ENCODE results near the gene CRAMP1. TPM values are rescaled to one million over a fixed set of nuclear protein-coding genes. Genes with fewer than 3 reads are reported as not detected.
"Not testable (repeated sequence)": the region's sequence is repeated elsewhere in the genome, so short reads cannot be mapped to it uniquely, and the experiment has no call there.

Gene CRAMP1, protein sequence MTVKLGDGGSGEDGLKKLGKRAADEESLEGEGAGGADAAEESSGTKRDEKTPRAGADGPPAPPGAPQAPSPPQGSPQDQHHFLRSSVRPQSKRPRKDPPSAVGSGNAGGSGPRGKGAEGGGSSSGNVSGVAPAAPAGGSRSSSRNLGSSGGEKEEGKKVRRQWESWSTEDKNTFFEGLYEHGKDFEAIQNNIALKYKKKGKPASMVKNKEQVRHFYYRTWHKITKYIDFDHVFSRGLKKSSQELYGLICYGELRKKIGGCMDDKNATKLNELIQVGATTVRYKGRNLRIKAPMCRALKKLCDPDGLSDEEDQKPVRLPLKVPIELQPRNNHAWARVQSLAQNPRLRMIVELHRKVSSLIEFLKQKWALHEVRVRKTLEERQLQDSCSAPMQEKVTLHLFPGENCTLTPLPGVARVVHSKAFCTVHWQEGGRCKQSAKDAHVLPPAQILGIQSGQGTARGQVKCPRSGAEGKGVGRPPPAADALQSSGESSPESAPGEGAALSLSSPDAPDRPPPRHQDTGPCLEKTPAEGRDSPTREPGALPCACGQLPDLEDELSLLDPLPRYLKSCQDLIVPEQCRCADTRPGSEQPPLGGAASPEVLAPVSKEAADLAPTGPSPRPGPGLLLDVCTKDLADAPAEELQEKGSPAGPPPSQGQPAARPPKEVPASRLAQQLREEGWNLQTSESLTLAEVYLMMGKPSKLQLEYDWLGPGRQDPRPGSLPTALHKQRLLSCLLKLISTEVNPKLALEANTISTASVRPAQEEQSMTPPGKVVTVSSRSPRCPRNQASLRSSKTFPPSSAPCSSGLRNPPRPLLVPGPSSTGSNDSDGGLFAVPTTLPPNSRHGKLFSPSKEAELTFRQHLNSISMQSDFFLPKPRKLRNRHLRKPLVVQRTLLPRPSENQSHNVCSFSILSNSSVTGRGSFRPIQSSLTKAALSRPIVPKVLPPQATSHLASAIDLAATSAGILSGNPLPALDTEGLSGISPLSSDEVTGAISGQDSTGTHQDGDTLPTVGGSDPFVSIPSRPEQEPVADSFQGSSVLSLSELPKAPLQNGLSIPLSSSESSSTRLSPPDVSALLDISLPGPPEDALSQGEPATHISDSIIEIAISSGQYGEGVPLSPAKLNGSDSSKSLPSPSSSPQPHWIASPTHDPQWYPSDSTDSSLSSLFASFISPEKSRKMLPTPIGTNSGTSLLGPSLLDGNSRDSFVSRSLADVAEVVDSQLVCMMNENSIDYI (N-terminal part only)
- 11.3 TPM for total RNA-seq

DNA sequence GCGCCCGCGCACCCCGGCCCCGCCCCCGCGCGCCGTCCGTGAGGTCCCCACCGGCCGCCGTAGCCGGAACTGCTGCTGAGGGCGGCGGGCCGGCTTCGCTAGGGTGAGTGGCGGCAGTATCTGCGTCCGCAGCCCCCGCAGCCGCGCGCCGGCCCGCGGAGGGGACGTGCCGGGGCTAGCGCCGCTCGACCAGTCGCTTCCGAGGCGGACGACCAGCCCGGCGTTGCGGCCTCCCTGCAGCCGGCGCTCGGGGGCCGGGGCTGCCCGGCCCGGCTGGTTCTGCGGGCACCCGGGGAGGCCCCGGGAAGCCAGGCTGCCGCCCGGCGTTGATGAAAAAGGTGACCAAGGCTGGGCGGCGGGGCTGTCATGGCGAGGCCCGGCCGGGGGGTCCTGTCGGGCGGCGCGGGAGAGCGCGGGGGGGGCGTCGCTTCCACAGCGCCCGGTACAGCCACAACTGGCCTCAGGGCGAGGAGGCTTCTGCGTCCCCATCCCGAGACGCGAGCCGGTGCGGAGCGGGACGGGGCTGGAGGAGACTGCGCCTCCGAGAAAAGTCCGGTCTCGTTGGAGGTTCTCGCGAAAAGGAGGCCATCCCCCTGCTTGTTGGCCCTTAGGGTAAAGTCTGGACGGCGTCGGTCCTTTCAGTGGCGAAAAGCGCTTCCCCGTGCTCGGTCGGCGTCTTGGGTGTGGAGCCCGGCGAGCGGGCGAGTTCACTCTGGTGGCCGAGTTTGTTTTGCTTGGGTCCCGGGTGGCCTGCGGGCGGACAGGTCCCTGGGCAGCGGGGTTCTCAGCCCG, at the start of gene CRAMP1:
TSS of gene CRAMP1 (plus strand) at position 41 of the 792 bp plus-strand sequence. CDS start 2,280 bp downstream, outside the sequence.
- DNase-seq, result no peak

DNA sequence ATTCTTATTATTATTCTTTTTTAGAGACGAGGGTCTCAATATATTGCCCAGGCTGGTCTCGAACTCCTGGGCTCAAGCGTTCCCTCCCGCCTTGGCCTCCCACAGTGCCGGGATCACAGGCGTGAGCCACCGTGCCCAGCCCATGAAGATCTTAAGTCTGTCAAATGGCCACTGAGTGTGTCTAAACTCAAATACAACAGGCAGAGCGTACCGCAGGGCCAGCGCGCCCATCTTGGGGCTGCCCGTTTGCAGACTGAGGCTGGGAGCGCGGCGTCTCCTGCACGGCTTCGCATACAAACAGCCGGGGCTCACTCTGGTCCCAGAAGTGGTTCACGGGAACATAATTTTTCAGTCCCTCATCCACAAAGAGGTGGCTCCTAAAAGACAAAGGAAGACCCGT, 48.4 kb upstream of the CRAMP1 start:
- no peak for DNase-seq

DNA sequence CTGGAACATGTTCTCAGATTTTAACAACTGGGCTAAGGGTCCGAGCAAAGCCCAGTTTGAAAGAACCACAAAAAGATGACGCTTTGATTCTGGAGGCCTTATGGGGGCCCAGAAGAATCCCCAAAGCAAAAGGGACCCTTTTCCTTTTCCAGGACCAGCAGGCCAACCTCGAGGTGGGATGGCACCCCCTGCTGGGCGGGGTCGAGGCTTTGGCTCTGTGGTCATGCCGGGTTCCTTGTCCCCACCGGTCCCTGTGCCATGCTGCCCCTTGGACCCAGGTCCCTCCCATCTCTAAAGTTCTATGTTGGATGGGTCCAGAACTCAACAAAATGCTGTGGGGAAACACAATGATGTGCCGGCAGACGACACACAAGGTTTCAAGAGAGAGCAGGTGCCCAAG, 47.8 kb upstream of the CRAMP1 start:
- DNase-seq, result no peak

GRCh38 chr16:1565083-1565805, 46.9 kb upstream of the CRAMP1 start:
- no peak for DNase-seq

DNA sequence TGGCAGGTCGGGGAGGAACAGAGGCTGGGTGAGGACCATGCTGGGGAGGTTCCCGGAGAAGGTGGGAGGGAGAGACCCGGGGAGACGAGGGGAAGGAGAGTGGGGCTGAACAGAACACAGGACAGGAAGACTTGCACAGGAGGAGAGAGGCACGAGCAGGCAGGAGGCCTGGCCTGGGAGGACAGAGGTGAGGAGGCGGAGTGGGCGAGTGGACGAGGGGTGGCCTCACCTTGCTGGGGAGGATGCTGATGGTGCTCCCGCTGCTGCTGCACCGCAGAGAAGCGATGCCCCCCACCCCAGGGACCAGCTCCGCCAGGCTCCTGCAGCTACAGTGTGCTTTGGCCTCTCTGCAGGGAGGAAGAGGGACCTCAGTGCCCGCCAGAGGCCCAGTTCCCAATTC, 44.2 kb upstream of the CRAMP1 start:
- DNase-seq, result no peak

- no peak for DNase-seq
Measured at GRCh38 chr16:1571012-1571671, 41.0 kb upstream of the CRAMP1 start.

- no peak for DNase-seq
Measured at GRCh38 chr16:1572673-1573072, 39.5 kb upstream of the CRAMP1 start.

DNA sequence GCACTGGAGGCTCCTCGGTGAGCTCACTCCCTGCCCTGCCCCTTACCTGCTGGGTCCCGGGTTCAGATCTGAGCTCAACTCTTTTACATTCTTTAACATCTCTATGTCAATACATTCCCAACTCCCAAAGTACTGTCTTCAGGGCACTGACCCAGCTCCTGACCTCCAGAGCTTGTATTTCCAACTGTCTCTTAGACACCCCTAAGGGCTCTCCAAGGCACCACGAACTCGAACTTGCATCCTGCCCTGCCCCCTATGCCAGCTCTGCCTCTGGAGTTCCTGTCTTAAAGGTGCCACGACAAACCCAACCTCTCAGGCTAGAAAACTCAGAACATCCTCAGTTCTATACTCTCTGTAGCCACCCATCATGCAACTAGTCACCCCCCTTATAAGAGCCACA, 38.9 kb upstream of the CRAMP1 start:
- no peak for DNase-seq

DNA sequence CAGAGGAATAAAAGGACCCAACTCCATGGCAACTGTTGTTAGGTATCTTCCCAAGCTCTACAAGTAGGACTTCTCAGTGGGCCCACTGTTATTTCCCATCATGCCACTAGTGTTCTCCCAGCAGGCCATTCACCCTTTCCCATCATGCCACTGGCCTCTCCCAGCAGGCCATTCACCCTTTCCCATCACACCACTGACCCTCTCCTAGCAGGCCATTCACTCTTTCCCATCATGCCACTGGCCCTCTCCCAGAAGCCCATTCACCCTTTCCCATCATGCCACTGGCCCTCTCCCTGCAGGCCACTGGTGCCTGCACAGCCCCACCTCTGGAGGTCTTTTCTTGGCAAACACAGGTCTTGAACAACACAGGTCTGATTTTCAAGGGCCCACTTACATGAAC, 36.6 kb upstream of the CRAMP1 start:
- no peak for DNase-seq

- DNase-seq, result no peak
Measured at GRCh38 chr16:1579214-1579613, 32.9 kb upstream of the CRAMP1 start.

DNA sequence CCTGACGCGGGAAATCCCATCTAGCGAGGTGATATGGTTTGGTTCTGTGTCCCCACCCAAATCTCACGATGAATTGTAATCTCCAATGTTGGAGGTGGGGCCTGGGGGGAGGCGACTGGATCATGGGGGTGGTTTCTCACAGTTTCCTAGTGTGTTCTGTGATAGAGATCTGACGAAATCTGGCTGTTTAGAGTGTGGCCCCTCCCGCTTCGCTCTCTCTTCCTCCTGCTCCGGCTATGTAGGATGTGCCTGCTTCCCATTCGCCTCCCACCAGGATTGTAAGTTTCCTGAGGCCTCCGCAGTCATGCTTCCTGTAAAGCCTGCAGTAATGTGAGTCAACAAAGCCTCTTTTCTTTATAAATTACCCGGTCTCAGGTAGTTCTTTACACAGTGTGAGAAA, 31.9 kb upstream of the CRAMP1 start:
- DNase-seq, result no peak

DNA sequence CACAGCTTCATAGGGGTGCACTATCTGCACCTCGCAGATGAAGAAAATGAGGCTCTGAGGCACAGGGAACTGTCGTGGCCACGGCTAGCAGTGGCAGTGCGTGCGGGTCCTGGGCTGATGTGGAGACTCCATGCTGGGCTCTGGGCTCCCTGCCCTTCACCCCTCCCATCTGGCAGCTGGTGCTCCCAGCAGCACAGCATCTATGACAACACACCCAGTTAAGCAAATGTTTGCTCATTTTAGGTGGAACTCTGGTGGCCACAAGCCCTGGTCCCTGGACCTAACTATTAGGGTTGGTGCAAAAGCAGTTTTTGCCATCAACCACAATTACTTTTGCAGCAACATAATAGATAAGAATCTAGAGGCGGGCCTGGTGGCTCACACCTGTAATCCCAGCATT, 31.2 kb upstream of the CRAMP1 start:
- no peak for DNase-seq

DNA sequence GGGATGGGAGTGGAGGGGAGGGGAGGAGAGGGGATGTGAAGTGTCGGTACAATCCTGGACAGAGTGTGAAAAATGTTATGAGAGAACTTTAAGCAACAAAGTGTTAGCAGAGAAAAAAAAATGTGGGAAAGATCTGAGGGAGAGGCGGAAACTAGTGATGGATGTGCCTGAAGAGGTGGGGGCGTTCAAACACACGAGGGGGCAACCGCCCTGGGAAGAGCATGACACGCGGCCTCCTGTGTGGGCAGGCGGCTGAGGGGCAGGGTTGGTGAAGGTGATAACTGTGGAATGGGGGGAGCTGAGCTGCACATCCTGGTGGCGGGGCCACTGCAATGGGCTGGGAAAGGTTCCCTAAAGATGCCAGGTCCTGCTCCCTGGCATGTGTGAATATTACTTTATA, 30.4 kb upstream of the CRAMP1 start:
- DNase-seq, result no peak

GRCh38 chr16:1583180-1583579, 29.0 kb upstream of the CRAMP1 start:
- no peak for DNase-seq

GRCh38 chr16:1584926-1585484, 27.2 kb upstream of the CRAMP1 start:
- no peak for DNase-seq

DNA sequence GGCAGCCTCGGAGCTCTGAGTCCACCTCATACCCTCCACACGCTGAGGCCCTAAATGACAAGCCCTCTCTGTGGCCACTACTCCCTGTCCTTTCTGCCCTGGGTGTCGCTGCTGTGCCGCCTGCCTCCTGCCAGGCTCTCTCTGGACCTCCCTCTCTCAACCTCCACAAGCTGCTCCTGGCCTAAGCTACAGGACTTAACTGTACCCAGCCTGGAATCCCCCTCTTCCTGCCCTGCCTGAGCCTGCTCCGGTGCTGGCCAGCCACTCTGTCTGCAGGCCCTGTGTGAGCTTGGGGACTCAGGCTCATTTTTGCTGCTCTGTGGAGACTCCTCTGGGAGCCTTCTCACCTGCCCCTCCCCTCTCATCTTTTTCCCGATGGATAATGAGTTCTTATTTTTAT, 21.8 kb upstream of the CRAMP1 start:
- DNase-seq, result no peak

GRCh38 chr16:1590930-1591705, 21.0 kb upstream of the CRAMP1 start:
- DNase-seq, result no peak

- no peak for DNase-seq
Measured at GRCh38 chr16:1592446-1592845, 19.7 kb upstream of the CRAMP1 start.

DNA sequence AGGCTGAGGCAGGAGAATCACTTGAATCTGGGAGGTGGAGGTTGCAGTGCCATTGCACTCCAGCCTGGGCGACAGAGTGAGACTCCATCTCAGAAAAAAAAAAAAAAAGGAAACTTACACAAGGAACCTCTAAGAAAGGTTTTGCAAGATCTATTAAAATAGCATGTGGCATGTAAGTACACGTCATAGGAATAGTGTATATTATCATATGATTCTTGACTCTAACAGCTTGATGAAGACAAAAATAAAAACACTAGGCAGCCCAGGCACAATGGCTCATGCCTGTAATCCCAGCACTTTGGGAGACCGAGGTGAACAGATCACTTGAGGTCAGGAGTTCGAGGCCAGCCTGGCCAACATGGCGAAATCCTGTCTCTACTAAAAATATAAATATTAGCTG, 16.6 kb upstream of the CRAMP1 start:
- not testable (repeated sequence) for DNase-seq

All from skin of body (tissue), 2 donors.